ENCODE results near the gene PLCH1. TPM values are rescaled to one million over a fixed set of nuclear protein-coding genes. Genes with fewer than 3 reads are reported as not detected.

The PLCH1 gene
- total RNA-seq, 4 donors from 2014 or later, result 1.4 to 7.0 (median 2.0) TPM

DNA sequence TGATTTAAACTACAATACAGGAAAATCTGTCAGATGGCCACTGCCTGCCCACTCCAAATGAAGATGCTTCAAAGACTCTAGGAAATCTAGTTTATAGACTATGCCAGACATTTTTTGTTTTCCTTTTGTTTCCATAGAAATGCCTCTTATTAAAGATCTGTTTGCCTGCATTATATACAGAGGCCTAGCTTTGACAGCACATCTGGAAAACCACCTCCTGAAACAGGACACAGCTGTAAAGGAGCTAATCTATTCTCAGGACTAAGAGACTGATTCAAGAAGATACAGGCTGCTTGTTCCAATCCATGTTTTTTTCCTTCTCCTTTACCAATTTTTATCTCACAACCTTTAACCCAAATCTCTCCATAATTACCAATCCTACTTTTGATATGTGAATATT lies 376.1 kb downstream of the PLCH1 start:
- Histone ChIP-seq H3K4me1 (peaks cover 0 to 34% (median 0%) of the 10 kb centered on the region in 4 donors), H3K36me3 (no peaks in the 10 kb centered on the region), H3K27me3 (no peaks in the 10 kb centered on the region), H3K4me3 (no peak overlapping the region), H3K27ac (no peak overlapping the region), H3K9me3 (peaks cover 0 to 17% (median 2%) of the 10 kb centered on the region in 4 donors)
- TF ChIP-seq EP300 (IDR thresholded peaks at IDR 0.05) (no peak), POLR2A (IDR thresholded peaks at IDR 0.05) (no peak)
- TF ChIP-seq, protein P1, sequence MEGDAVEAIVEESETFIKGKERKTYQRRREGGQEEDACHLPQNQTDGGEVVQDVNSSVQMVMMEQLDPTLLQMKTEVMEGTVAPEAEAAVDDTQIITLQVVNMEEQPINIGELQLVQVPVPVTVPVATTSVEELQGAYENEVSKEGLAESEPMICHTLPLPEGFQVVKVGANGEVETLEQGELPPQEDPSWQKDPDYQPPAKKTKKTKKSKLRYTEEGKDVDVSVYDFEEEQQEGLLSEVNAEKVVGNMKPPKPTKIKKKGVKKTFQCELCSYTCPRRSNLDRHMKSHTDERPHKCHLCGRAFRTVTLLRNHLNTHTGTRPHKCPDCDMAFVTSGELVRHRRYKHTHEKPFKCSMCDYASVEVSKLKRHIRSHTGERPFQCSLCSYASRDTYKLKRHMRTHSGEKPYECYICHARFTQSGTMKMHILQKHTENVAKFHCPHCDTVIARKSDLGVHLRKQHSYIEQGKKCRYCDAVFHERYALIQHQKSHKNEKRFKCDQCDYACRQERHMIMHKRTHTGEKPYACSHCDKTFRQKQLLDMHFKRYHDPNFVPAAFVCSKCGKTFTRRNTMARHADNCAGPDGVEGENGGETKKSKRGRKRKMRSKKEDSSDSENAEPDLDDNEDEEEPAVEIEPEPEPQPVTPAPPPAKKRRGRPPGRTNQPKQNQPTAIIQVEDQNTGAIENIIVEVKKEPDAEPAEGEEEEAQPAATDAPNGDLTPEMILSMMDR (IDR thresholded peaks at IDR 0.05), result no peak
- no peak for DNase-seq (ENCODE audit: low spot score in 2 of 2)

DNA sequence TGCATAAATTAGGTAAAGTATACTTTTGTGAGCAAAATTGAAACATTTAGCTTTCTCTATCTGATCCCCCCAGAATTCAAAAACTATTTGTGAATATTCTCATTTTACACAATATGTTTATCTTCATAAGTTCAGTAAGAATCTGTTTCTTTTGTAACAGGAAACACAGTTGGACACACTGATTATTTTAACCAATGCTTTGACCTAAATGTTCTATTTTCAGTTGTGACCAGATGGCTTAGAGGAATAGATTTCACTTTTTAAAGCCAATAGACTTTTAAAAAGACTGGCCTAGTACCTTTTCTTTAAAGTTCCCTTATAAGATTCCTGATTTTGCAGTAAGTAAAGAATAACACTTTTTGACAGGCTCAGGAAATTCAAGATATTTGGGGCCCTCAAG lies 377.4 kb downstream of the PLCH1 start:
- Histone ChIP-seq H3K4me3 (no peak overlapping the region), H3K9me3 (peaks cover 0 to 17% (median 2%) of the 10 kb centered on the region in 4 donors), H3K27me3 (no peaks in the 10 kb centered on the region), H3K36me3 (no peaks in the 10 kb centered on the region), H3K4me1 (peaks cover 0 to 34% (median 0%) of the 10 kb centered on the region in 4 donors), H3K27ac (peak overlapping the region in 1 of 4 donors; percentile 8)
- DNase-seq (ENCODE audit: low spot score in 2 of 2), result no peak
- TF ChIP-seq, protein P1 (IDR thresholded peaks at IDR 0.05), result no peak
- no peak for TF ChIP-seq EP300 (IDR thresholded peaks at IDR 0.05)
- TF ChIP-seq POLR2A (IDR thresholded peaks at IDR 0.05), result no peak

DNA sequence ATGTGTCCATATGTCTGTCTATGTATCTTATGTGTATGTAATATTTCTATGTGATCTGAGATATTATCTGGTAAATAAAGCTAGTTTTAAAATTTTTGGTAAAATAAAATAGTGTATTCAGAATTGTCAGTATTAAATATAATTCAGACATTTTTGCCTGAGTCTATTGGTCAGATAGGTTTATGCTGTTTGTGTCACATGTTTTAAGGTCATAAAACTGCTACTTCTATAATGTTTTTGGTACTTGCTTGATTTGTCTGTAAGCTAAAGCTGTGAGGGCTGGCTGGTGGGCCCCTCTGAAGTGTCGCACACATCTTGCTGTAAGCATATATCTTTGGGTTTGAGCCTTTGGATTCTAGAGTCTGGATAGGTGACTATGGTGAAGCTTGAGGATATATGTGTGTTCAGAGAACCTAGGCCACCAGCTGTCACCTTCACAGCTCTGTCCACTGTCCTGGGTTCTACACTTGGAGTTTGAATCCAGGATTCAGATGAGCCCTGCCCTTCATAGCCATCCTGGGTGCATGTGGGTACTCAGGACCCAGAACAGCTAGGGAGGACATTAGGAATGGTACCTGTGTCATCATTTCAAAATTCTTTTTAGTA lies 379.6 kb downstream of the PLCH1 start:
- no peak overlapping the region for H3K27ac ChIP-seq
- H3K4me3 ChIP-seq, result no peak overlapping the region
- 100% methylated on average over 1 of the region's 1 CpG for WGBS, 2 donors
- peaks cover 0 to 17% (median 2%) of the 10 kb centered on the region in 4 donors for H3K9me3 ChIP-seq
- no peak for DNase-seq (ENCODE audit: low spot score in 2 of 2)
- H3K27me3 ChIP-seq, result no peaks in the 10 kb centered on the region
- TF ChIP-seq POLR2A (IDR thresholded peaks at IDR 0.05) (no peak), EP300 (IDR thresholded peaks at IDR 0.05) (no peak)
- TF ChIP-seq, protein P1 (IDR thresholded peaks at IDR 0.05), result no peak
- peaks cover 0 to 21% (median 0%) of the 10 kb centered on the region in 4 donors for H3K4me1 ChIP-seq
- H3K36me3 ChIP-seq, result no peaks in the 10 kb centered on the region

DNA sequence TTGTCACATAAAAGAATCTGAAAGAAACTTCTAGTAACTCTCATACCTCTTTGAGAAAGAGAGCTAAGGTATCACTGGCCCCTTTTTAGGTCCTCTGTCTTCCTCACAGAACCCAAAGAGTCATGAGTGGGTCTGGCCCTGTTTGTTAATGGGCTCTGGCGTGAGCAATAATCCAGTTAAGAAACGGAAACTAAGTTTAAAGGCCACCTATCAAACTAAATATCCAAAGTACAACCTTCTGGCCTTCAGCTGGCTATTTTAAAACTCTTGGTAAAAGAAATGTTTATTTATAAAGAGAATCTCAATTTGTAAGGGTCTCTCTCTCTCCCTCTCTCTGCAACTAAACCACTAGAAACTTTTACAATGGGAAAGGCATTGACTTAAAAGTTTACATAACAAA lies 380.4 kb downstream of the PLCH1 start:
- TF ChIP-seq EP300 (IDR thresholded peaks at IDR 0.05), result no peak
- TF ChIP-seq, protein P1 (IDR thresholded peaks at IDR 0.05), result no peak
- Histone ChIP-seq H3K9me3 (peaks cover 0 to 17% (median 2%) of the 10 kb centered on the region in 4 donors), H3K4me1 (peaks cover 0 to 15% (median 0%) of the 10 kb centered on the region in 4 donors), H3K4me3 (no peak overlapping the region), H3K36me3 (no peaks in the 10 kb centered on the region), H3K27ac (no peak overlapping the region), H3K27me3 (no peaks in the 10 kb centered on the region)
- no peak for DNase-seq (ENCODE audit: low spot score in 2 of 2)
- WGBS, 2 donors, result 69 to 81% methylated on average over 2 of the region's 2 CpGs

DNA sequence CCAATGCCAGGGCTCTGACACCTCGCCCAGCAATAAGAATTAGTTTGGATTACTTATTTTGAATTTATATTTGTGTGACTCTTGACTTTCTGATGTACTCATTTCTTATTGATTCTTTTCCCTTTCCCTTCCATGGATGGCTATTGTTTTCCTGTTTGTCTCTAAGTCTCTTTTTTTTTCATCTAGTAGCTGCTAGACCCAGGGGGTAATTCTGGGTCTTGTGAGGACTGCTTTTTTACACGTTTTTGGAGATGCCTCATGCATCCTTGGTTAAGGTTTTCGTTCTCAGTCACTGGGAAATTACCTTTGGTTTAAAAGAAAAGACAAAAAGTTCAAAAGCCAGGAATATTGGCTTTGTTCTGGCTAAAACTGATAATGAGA lies 381.2 kb downstream of the PLCH1 start:
- no peak for DNase-seq (ENCODE audit: low spot score in 2 of 2)
- TF ChIP-seq, protein P1 (IDR thresholded peaks at IDR 0.05), result no peak
- no peak for TF ChIP-seq EP300 (IDR thresholded peaks at IDR 0.05)
- TF ChIP-seq POLR2A (IDR thresholded peaks at IDR 0.05), result no peak
- Histone ChIP-seq H3K9me3 (peaks cover 0 to 17% (median 2%) of the 10 kb centered on the region in 4 donors), H3K4me3 (no peak overlapping the region), H3K36me3 (no peaks in the 10 kb centered on the region), H3K4me1 (peaks cover 0 to 11% (median 0%) of the 10 kb centered on the region in 4 donors), H3K27ac (no peak overlapping the region), H3K27me3 (no peaks in the 10 kb centered on the region)
- 44 to 54% methylated on average over 3 of the region's 3 CpGs for WGBS, 2 donors

All from tibial nerve (tissue), 4 donors.